GM21786 (cell line): ENCODE results near the gene IKBKE.

ENCODE experiments used
- ATAC-seq: cut with Tn5 transposase; IDR thresholded peaks from one replicate; pipeline ENCODE4 v1.9.1; 2021; ENCODE audit not compliant: unreplicated experiment

IKBKE gene

DNA sequence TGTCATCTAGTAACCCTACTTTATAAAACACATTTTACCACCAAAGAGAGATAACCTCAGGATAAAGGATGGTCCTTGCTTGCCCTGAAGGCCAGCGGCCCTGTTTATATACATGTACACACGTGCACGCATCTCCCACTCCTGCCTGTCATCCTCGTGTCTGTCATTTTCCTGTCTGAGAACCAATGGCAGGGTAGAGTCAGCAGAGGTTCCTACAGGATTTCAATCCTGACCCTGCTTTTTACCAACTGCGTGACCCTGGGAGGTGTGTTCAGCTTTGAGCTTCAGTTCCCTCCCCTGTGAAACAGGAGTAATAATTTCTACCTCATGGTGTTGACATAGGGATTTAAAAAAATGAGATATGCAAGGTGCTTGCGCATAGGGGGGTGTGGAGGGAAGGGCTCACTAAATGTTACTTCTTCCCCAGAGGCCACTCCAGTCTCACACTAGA lies 24.8 kb downstream of the IKBKE start:
- no peak for ATAC-seq

DNA sequence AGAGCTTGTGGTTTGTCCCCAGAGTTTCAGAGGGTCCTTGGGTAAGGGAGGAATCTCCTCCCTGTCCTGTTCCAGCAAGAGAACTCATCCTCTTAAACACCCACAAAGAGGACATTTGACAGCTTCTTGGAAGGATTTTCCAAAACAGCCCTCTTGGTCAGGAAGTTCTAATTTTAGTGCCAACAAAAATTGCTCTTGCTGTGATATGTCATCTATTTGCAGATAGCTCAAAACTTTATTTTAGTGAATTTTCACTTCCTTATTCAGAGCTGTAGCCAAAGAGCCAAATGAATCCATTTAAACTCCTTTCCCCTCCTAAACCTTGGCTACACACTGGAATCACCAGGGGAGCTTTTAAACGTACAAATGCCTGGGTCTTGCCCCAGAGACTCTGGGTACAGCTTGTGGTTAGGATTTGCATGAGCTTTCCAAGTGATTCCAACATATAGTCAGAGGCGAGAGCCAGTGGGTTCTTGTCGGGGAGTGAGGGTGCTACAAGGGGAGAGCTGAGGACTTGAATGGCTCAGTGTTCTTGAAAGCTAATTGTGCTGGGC lies 25.3 kb downstream of the IKBKE start:
- peak; percentile 18 for ATAC-seq

DNA sequence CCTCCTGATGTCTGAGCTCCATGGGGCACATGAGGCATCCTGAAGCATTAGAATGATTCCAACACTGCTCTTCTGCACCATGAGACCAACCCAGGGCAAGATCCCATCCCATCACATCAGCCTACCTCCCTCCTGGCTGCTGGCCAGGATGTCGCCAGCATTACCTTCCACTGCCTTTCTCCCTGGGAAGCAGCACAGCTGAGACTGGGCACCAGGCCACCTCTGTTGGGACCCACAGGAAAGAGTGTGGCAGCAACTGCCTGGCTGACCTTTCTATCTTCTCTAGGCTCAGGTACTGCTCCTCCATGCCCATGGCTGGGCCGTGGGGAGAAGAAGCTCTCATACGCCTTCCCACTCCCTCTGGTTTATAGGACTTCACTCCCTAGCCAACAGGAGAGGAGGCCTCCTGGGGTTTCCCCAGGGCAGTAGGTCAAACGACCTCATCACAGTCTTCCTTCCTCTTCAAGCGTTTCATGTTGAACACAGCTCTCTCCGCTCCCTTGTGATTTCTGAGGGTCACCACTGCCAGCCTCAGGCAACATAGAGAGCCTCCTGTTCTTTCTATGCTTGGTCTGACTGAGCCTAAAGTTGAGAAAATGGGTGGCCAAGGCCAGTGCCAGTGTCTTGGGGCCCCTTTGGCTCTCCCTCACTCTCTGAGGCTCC lies 26.0 kb downstream of the IKBKE start:
- ATAC-seq: peak; percentile 71

- no peak for ATAC-seq
These were observed 27.1 kb downstream of the IKBKE start for GRCh38 chr1:206497363-206497762.

GRCh38 chr1:206497774-206498173 lies 27.5 kb downstream of the IKBKE start:
- ATAC-seq: no peak

- ATAC-seq: no peak
These were observed 28.4 kb downstream of the IKBKE start for GRCh38 chr1:206498685-206499084.

DNA sequence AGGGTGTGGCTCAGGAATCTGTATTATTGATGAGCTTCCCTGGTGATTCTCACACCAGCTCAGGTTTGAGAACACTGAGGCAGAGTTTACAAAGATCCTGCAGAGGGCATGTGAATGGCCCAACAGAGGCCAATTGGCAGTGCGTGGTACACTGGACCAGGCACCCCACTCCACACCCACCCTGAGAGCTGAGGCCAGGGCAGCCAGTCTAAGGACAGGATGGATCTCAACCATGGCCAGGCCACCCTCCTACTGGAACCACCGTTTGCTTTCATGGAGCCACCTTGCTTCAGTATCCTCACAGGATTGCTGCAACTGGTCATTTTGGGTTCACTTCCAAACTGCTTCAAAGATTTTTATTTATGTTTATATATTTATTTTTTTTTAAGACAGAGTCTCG lies 29.8 kb downstream of the IKBKE start:
- ATAC-seq: no peak

- ATAC-seq: no peak
These were observed 31.6 kb downstream of the IKBKE start for GRCh38 chr1:206501881-206502280.

DNA sequence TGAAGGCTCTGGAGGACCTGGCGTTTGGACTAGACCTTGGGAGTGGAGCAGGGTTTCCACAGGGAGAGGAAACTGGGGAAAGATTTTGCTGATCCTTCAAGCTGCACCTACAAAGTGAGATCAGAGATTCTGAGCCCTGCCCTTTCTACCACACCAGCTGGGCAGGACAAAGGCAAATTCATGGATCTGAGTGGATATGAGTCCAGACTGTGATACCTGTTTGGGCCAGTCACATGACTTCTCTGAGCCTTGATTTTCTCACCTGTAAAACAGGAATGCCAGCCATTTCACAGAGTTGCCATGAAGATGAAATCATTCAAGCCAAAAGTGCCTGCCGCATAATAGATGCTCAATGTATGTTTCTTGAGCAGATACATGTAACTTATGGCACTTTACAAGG lies 32.1 kb downstream of the IKBKE start:
- ATAC-seq: no peak

DNA sequence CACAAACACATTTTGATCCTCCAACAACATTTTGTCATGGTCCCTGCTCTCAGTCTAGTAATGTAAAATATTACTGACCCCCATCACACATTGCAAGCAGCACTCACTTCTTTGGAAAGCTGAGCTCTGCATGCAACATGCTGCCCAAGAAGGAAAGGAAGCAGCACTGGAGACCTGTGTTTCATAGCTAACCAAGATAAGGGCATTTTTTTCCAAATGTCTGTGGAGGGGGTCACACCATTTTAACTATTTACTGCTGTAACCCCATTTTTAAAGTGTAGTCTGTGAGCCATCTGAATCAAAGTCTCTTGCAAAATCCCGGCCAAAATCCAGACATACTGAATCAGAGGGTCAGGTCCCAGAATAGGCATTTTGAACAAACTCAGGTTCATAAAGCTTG lies 32.5 kb downstream of the IKBKE start:
- ATAC-seq: no peak

DNA sequence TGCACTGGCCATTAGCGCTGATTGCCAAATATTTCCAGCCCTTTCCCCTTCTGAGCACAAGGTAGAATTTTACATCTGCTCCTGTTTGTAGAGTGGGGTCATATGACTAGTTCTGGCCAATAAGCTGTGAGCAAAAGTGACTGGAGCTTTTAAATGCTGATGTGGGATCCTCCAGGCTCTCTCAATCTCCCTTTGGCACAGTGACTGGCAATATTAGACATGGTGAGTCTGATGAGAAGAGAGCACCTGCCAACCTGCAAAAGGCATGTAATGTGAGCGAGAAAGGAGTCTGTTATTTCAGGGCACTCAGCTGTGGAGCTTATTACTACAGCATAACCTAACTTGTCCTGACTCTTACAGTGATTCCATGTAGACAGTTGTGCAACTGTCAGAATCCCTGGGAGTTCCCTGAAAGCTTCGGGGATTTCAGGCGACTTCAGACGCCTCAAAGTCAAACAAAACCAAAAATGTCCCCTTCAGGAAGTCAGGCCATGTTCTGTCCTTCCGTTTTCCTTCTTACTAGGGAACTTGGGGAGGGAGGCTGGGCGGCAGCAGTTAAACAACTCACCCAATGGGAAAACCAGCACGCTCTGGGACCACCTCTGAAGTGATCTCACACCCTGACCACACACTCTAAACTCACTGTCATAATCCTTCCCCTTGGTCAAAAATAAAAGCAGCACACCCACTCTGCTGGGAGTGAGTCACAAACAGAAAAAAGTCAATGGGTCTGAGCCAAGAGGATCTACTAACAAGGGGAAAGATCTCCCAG lies 33.5 kb downstream of the IKBKE start:
- peak; percentile 56 for ATAC-seq

GRCh38 chr1:206504363-206504713 lies 34.1 kb downstream of the IKBKE start:
- no peak for ATAC-seq

GRCh38 chr1:206505702-206506355 lies 35.6 kb downstream of the IKBKE start:
- ATAC-seq: no peak

DNA sequence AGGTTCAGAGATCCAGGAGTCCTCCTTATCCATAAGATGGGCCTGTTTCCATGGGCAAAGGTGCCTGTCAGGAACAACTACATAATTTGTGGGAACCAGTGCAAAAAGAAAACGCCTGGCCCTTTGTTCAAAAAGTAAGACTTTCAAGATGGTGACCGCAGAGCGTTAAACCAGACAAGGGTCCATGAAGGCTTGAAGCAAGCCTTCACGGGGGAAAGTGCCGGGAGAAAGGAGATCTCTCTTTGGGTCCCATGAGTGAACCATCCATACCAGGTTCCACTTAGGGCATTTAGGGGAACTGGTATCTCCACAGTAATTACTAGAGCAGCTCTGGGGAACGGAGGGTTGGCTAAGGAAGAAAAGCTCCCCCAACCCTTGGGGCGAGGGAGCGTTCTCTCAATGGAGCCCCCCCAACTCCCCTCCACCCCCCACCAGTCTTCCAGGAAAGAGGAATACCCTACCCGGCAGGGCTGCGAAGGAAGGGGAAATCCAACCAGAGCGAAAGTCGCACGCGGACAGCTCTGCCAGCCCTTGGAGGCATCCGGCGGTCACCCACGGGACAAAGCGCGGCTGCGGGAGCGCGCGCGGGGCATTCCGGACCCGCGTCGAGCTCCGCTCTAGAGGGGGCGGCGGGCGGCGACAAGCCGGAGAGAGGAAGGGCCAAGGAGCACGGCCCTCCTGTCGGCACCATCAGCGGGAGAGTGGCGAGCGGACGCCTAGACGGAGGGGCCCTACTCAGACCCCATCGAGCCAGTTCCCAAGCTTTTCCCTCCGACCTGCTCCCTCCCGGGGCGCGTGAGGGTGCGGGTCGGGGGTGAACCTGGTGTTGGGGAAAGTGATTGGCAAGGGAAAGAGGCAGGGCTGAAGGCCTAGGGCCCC lies 36.4 kb downstream of the IKBKE start:
- ATAC-seq: peak; percentile 14

GRCh38 chr1:206507284-206508129 lies 37.2 kb downstream of the IKBKE start, which contains the start of gene RASSF5:
TSS of gene RASSF5 (plus strand) at chr1:206507531. CDS start at chr1:206507603, 72 bp downstream.
- peak; percentile 40 for ATAC-seq

DNA sequence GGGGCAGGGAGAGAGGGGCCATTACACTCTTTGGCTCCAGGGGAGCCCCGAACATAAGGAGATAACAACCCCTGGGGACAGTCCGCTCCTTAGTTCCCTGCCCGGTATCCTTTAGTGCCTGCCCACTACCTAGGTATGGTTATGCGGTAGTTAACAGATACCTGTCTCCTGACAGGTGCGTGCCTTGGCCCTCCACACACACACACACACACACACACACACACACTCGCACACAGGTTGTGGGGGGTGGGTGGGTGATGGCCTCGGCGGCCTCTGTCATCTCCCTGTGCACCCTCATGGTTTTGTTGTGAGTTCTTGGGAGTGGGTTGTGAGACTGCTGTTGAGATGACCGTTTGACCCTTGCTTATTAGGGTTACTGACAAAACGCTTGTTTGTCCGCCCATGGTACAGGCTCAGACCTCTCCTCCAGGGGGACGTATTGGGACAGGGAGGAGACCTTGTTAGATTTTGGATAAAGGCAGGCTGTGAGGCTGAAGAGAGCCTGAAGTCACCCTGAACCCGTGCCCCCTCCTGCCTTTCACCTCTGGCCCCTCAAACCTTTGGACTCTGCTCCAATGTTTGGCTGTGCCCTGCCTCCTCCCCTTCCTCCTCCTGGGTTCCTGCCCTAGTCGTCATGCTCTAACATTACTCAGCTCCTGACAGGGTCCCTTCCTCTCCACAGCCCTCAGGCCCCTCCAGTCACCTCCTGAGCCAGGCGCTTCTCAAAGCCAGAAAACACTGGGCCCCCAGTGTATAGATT lies 38.0 kb downstream of the IKBKE start:
- ATAC-seq: no peak

DNA sequence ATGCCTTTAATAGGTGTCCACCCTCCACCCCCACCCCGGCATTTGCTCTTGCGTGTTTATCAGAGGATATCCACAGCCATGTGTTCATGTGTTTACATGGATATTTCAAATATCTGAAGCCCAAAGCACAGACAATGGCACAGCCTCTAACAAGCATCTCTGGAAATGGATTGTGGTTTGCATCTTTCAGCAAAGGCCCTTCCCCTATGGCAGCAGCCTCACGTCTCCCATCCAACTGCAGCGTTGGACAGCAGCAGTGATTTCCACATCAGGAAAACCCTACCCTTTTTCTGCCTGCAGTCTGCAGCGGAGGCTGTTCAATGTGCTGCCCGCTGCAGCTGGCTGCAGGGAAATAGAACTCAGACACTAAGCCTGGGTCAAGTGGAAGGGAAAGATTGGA lies 38.7 kb downstream of the IKBKE start:
- no peak for ATAC-seq

DNA sequence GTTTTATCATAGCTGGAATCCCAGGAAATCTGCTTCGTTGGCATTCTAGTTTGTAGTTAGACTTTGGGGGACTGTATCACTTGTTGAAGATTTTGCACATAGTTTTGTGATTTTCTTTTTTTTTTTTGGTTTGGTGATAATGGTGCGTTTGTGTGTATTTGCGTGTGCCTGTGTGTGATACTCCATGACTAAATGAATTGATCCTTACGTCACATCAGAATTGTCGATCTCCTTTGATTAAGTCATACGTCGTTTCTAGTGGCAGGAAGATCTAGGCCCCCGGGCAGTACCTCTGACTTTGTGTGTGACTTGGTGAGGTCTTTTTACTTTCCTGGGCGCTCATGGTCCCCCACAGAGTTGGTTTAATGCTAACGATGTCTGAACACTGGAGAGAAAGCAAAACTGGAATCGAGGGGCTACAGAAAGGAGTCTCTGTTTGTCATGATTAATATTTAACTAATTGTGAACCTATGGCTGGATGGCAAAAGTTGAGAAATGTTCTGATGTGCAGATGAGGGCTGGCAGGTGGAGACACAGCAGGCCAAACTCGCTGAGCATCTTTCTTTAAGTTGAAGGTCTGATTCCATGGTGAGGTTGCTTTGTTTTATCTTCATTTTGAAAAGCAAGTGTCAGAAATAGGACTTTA lies 39.5 kb downstream of the IKBKE start:
- ATAC-seq: no peak

GRCh38 chr1:206510371-206510770 lies 40.1 kb downstream of the IKBKE start:
- ATAC-seq: no peak
